H1 (cell line): ENCODE results near the gene ZMYND10.
A peak's percentile ranks its signal among the peaks of the same experiment; 100 is the strongest.

Source experiments
- CEBPB ChIP-seq: IDR thresholded peaks from 2 replicates; pipeline ENCODE4 v1.6.1; 2012; ENCODE audit warnings: low read depth, low read length
- GABPA ChIP-seq: IDR thresholded peaks from 2 replicates; pipeline ENCODE4 v1.6.1; 2011; ENCODE audit warnings: mild to moderate bottlenecking, low read length, moderate library complexity, borderline replicate concordance; ENCODE audit not compliant: insufficient read depth
- JUN ChIP-seq: IDR thresholded peaks from 2 replicates; pipeline ENCODE4 v1.6.1; 2011; ENCODE audit warnings: low read depth, mild to moderate bottlenecking, improper control_type of control experiment, low read length
- POLR2A ChIP-seq, 2 experiments: IDR thresholded peaks; 1 replicate in 1 of 2; 2 replicates in 1 of 2; pipeline ENCODE4 v1.6.1; 2011; ENCODE audit warnings: low read depth in 2 of 2, low read length in 2 of 2, mild to moderate bottlenecking in 2 of 2; ENCODE audit errors: control extremely low read depth in 1 of 2
- RFX5 ChIP-seq: IDR thresholded peaks from 2 replicates; pipeline ENCODE4 v1.6.1; 2011; ENCODE audit warnings: low read depth, low read length, improper control_type of control experiment, borderline replicate concordance
- SIRT6 ChIP-seq: IDR thresholded peaks from one replicate; pipeline ENCODE4 v1.7.1; 2012; ENCODE audit warnings: low read length, inconsistent platforms
- SP1 ChIP-seq: IDR thresholded peaks from 2 replicates; pipeline ENCODE4 v1.6.1; 2011; ENCODE audit warnings: low read depth, low read length
- TF ChIP-seq, protein P1 (sequence below): IDR thresholded peaks from 2 replicates; pipeline ENCODE4 v1.6.1; 2011; ENCODE audit warnings: low read depth, mild to moderate bottlenecking, low read length; ENCODE audit not compliant: insufficient read depth
- TF ChIP-seq, protein P2 (sequence below), 3 experiments: IDR thresholded peaks; 1 replicate in 2 of 3; 2 replicates in 1 of 3; pipeline versions ENCODE4 v1.5.1 to v1.6.1; 2011; ENCODE audit warnings: low read length in 3 of 3, mild to moderate bottlenecking in 3 of 3, inconsistent platforms in 2 of 3, low read depth in 1 of 3, moderate library complexity in 1 of 3; ENCODE audit not compliant: insufficient read depth in 1 of 3; ENCODE audit errors: control extremely low read depth in 1 of 3
- TF ChIP-seq, protein P3 (sequence below): IDR thresholded peaks from 2 replicates; pipeline ENCODE4 v1.6.1; 2012; ENCODE audit warnings: inconsistent platforms

DNA sequence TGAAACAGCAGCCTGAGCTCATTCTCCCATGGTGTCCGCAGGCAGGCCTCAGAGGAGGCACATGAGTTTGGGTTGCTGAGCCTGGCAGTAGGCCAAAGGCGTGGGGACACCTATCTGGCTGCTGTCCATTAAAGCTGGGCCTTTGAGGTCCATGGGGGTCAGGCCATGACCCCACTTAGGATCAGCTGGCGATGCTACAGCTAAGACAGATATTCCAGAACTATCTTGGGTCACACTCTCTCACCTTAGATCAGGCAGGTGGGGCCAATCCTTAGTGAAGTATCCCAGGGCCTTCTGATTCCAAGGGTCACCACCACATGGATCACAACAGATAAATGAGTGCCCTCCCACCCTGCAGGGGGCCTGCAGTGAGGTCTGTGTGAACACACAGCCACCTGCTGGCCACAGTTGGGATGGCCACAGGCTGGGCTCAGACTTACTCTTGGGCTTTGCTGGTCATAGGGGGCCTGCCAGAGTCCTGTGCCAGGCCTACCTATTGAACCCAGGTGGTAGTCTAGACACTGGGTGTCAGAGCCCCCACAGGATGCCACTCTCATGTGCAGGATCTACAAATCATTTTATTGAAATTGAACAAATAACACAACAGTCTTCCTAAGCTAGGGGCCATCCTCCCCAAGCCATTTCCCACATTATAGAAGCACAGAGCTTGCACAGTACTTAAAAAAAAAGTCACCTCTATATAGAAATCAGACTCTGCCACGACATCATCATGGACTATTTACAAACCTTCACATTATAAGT, 21.0 kb downstream of the ZMYND10 start:
- TF ChIP-seq, protein P1, sequence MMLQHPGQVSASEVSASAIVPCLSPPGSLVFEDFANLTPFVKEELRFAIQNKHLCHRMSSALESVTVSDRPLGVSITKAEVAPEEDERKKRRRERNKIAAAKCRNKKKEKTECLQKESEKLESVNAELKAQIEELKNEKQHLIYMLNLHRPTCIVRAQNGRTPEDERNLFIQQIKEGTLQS: no peak
- no peak for TF ChIP-seq SP1
- TF ChIP-seq, protein P2, sequence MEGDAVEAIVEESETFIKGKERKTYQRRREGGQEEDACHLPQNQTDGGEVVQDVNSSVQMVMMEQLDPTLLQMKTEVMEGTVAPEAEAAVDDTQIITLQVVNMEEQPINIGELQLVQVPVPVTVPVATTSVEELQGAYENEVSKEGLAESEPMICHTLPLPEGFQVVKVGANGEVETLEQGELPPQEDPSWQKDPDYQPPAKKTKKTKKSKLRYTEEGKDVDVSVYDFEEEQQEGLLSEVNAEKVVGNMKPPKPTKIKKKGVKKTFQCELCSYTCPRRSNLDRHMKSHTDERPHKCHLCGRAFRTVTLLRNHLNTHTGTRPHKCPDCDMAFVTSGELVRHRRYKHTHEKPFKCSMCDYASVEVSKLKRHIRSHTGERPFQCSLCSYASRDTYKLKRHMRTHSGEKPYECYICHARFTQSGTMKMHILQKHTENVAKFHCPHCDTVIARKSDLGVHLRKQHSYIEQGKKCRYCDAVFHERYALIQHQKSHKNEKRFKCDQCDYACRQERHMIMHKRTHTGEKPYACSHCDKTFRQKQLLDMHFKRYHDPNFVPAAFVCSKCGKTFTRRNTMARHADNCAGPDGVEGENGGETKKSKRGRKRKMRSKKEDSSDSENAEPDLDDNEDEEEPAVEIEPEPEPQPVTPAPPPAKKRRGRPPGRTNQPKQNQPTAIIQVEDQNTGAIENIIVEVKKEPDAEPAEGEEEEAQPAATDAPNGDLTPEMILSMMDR (IDR thresholded peaks at IDR 0.05; ENCODE audit: control extremely low read depth in 1 of 3, insufficient read depth in 1 of 3, low read depth in 1 of 3, low read length in 3 of 3): peak in 2 of 3 experiments; percentile 96; a peak in 3 of 4 replicates
- no peak for TF ChIP-seq RFX5
- TF ChIP-seq SIRT6: no peak
- no peak for TF ChIP-seq JUN
- TF ChIP-seq CEBPB: no peak
- no peak for TF ChIP-seq POLR2A (IDR thresholded peaks at IDR 0.05; ENCODE audit: control extremely low read depth in 1 of 2, low read depth in 2 of 2, low read length in 2 of 2)
- TF ChIP-seq, protein P3, sequence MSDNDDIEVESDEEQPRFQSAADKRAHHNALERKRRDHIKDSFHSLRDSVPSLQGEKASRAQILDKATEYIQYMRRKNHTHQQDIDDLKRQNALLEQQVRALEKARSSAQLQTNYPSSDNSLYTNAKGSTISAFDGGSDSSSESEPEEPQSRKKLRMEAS: 0 out of 2 replicates have a peak, but pooled peaks have one; percentile 29
- TF ChIP-seq GABPA: no peak; the same call in 1 of the 2 replicates
